Activated T-cell treated with anti-CD3 and anti-CD28 coated beads, Interleukin-2, amount 50 U/mL, for 4 hours (primary cell): ENCODE measurements around the gene SYNE3. TPM values are rescaled to one million over a fixed set of nuclear protein-coding genes. Genes with fewer than 3 reads are reported as not detected.

Experiments used
- ATAC-seq, 2 donors: fragments of 200-7000 bp; cut with Tn5 transposase; one replicate each; pipeline ENCODE4 v1.10.0; 2021
- DNase-seq: peaks from one replicate; pipeline ENCODE4 v3.0.0-alpha.2; 2020
- H3K27me3 Mint-ChIP-seq: one replicate; pipeline ENCODE4 v1.8.0; 2021; ENCODE audit warnings: low read depth, mixed read lengths
- H3K36me3 Mint-ChIP-seq: one replicate; pipeline ENCODE4 v1.8.0; 2022; ENCODE audit warnings: mixed read lengths; ENCODE audit not compliant: insufficient read depth
- H3K4me1 Mint-ChIP-seq: one replicate; pipeline ENCODE4 v1.8.0; 2021; ENCODE audit warnings: low read depth, mixed read lengths
- H3K4me3 Mint-ChIP-seq: one replicate; pipeline ENCODE4 v1.8.0; 2021; ENCODE audit warnings: mild to moderate bottlenecking, moderate library complexity, mixed read lengths
- H3K9me3 Mint-ChIP-seq: one replicate; pipeline ENCODE4 v1.8.0; 2021; ENCODE audit warnings: mixed read lengths
- total RNA-seq, 3 donors: library from RNA; stranded (reverse); gene quantifications; one replicate each; pipeline ENCODE4 v1.2.1, GENCODE V29; 2021

SYNE3 gene
- total RNA-seq, 3 donors from 2014 or later, result 11.5 to 15.0 (median 12.9) TPM

DNA sequence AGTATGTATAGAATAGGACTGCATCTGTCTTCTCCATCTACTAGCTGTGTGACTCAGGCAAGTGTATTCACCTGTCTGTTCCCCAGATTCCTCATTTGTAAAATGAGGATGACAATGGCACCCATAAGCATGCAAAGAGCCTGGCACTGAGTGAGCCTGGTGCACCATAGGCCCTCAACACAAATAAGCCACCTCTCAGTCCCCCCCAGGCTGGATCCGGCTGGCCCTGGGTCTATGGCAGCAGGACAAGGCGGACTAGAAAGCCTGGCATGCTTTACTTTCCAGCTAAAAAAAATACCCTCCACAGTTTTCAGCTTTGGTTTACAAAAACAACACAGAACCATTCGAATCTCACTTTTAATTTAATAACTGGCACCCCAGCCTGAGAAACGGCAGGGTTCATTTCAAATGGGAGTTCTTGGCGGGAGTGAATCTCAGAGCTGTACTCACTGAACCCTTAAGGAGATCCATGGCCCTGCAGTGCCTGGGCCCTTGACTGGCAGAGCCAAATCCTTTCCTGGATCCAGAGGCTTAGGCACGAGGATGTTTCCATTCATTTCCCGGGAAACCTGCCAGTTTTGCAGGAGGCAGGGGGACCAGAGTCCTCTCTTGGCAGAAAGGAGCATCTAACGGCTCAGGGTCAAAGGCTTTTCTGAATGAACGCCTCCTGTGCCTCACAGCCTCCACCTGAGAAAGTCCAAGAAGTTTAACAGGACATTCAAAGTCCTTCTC, 17.7 kb downstream of the SYNE3 start:
- Mint-ChIP-seq H3K9me3 (no peaks in the 10 kb centered on the region), H3K4me3 (no peak overlapping the region), H3K36me3 (peaks cover 14% of the 10 kb centered on the region), H3K27me3 (no peaks in the 10 kb centered on the region), H3K4me1 (peaks cover 71% of the 10 kb centered on the region)
- DNase-seq (no peak), ATAC-seq (no peak)

DNA sequence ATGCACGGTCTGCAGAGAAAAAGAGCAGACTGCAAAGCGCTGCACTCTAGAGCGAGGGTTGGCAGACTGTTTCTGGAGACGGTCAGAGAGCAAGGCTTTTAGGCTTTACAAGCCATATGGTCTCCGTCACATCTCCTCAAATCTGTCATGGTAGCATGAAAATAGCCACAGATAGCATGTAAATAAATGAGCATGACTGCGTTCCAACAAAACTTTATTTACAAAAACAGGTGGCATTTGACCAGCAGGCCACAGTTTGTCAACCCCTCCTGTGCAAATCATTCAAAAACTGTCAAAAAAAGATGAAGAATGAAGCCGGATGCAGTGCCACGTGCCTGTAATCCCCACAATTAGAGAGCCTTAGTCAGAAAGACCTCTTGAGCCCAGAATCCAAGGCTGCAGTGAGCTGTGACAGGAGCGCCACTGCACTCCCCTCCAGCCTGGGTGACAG, 18.9 kb downstream of the SYNE3 start:
- ATAC-seq (no peak), DNase-seq (no peak)
- peaks cover 14% of the 10 kb centered on the region for H3K36me3 Mint-ChIP-seq
- H3K9me3 Mint-ChIP-seq, result no peaks in the 10 kb centered on the region
- H3K27me3 Mint-ChIP-seq, result no peaks in the 10 kb centered on the region
- H3K4me3 Mint-ChIP-seq, result no peak overlapping the region
- peaks cover 62% of the 10 kb centered on the region for H3K4me1 Mint-ChIP-seq

DNA sequence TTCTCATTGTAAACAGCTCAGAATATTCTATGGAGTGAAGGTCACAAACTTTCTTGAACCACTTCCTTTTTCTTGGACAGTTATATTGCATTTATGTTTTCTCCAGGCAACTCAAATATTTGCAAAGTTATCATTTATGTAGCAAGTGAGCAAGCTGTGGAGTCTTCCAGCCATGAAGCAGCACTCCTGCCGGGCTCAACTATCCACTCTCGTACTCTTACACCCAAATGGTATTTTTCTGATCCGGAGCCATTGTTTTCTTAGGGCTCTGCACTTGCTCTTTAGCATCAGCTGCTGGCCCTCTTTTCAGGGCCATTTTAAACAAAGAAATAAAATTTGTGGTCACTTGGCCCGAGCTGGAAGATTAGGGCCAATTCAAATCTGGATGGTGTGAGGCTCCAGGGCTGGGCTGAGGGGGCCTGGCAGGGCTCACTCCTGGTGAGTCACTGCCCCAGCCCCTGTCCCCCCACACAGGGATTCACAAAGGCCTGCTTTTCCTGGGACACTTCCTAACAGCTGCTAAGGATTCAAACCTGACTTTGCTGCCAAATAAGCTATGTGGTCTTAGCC, 19.7 kb downstream of the SYNE3 start:
- peaks cover 5% of the 10 kb centered on the region for H3K9me3 Mint-ChIP-seq
- H3K4me3 Mint-ChIP-seq, result no peak overlapping the region
- no peak for DNase-seq
- H3K36me3 Mint-ChIP-seq, result peaks cover 19% of the 10 kb centered on the region
- peaks cover 58% of the 10 kb centered on the region for H3K4me1 Mint-ChIP-seq
- H3K27me3 Mint-ChIP-seq, result no peaks in the 10 kb centered on the region
- no peak for ATAC-seq

DNA sequence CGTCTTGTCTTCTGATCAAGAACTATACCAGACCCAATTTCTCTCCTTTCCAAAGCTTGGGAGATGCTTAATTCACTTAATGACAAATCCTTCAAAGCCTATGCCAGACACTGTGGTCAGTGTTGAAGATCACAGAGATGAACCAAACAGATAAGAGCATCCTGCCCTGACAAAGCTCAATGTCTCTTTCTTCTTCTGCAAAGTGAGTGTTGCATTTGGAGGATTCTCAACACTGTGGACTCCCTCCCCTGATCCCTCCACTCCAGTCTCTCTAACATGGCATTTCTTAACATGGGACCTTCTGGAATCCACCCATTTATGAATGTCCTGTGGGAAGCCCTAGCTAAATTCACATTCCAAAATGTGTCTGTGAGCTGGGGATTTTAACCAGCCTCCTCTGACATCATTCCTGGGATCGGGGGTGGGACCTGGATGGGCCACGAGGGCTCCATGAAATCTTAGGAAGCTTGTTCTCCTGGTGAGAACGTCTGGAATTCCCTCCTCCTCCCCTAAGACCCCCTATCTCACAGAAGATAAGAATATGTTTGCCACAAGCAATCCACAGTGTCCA, 20.3 kb downstream of the SYNE3 start:
- Mint-ChIP-seq H3K4me3 (no peak overlapping the region), H3K9me3 (peaks cover 6% of the 10 kb centered on the region), H3K27me3 (no peaks in the 10 kb centered on the region), H3K4me1 (peaks cover 57% of the 10 kb centered on the region), H3K36me3 (peaks cover 17% of the 10 kb centered on the region)
- no peak for DNase-seq
- peak; percentile 44 to 61 for ATAC-seq

DNA sequence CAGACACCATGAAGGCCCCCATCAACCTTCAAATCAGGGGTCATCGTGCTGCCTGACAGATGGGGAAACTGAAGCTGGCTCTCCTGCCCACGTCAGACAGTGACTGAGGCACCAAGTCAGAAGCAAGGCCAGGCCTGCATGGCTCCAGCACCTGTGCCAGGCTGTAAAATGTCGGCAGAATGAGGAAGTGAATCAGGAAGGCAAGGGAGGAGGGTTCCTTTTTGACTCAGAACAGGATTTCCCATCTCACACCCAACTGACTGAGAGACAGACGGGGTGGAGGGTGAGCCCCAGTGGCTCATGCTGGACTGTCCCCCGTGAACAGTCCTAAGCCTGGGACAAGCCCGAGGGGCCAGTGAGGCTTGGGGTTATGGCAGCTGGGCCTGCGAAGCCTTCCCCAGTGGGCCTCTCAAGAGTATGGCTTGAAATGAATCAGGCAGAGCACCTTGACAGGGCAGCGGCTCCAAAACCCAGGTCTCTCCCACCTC, 20.9 kb downstream of the SYNE3 start:
- DNase-seq, result no peak
- peaks cover 6% of the 10 kb centered on the region for H3K9me3 Mint-ChIP-seq
- peaks cover 58% of the 10 kb centered on the region for H3K4me1 Mint-ChIP-seq
- peaks cover 11% of the 10 kb centered on the region for H3K36me3 Mint-ChIP-seq
- H3K4me3 Mint-ChIP-seq, result no peak overlapping the region
- ATAC-seq, result peak; percentile 72 to 80
- H3K27me3 Mint-ChIP-seq, result no peaks in the 10 kb centered on the region

DNA sequence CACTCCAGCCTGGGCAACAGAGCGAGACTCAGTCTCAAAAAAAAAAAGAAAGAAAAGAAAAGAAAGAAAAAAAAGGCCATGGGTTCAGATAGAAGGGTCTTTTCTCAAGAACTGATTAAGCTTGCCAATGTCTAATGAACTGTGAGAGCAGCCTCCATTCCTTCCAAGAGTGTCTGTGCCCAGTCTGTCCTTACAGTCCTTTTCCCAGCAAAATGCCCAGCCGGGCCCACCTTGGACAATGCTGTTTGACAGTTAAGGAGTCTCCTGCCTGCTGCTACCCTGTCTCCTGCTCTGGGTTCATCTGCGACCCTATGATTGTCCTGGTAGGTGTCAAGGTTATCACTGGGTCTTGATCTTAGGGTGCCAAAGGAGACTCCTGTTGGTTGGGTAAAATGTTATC, 21.4 kb downstream of the SYNE3 start:
- Mint-ChIP-seq H3K9me3 (peaks cover 6% of the 10 kb centered on the region), H3K27me3 (no peaks in the 10 kb centered on the region), H3K4me1 (peaks cover 58% of the 10 kb centered on the region), H3K36me3 (peaks cover 10% of the 10 kb centered on the region), H3K4me3 (no peak overlapping the region)
- no peak for ATAC-seq
- no peak for DNase-seq

DNA sequence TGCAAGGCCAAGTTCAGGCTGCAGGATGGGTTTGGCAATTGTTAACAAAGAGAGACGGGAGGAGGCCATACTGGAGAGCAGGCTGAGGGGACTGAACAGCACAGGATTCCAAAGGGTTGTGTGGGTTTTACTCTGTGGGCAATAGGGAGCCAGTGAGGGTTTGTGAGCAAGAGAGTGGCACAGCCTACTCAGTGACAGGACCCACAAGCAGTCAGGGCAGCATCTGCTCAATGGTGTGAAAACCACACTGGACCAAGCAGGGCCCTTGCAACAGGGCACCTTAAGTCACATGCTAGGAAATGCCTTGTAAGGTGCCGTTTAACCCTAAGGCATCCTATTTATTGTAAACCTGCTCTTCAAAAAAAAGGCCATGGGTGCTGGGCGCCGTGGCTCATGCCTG, 22.0 kb downstream of the SYNE3 start:
- Mint-ChIP-seq H3K9me3 (peaks cover 6% of the 10 kb centered on the region), H3K4me3 (no peak overlapping the region), H3K27me3 (no peaks in the 10 kb centered on the region), H3K4me1 (peaks cover 56% of the 10 kb centered on the region), H3K36me3 (peaks cover 10% of the 10 kb centered on the region)
- no peak for DNase-seq
- ATAC-seq, result no peak

DNA sequence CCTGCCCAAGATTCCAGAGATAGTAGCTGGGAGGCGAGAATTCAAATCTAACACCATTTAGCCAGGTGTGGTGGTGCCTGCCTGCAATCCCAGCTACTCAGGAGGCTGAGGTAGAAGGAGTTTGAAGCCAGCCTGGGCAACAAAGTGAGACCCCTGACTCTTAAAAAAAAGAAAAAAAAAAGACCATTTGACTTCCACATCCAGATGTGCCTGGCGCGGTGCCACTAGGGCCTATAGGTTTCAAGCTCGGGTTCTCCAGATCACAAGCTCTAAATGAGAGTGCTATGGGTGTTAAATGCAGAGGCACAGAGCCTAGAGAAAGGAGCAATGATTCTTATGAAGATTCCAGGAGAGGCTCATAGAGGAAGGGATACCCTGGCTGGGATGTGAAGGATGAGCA, 22.5 kb downstream of the SYNE3 start:
- no peaks in the 10 kb centered on the region for H3K27me3 Mint-ChIP-seq
- H3K4me3 Mint-ChIP-seq, result no peak overlapping the region
- H3K36me3 Mint-ChIP-seq, result peaks cover 8% of the 10 kb centered on the region
- DNase-seq (no peak), ATAC-seq (no peak)
- peaks cover 53% of the 10 kb centered on the region for H3K4me1 Mint-ChIP-seq
- H3K9me3 Mint-ChIP-seq, result peaks cover 6% of the 10 kb centered on the region

DNA sequence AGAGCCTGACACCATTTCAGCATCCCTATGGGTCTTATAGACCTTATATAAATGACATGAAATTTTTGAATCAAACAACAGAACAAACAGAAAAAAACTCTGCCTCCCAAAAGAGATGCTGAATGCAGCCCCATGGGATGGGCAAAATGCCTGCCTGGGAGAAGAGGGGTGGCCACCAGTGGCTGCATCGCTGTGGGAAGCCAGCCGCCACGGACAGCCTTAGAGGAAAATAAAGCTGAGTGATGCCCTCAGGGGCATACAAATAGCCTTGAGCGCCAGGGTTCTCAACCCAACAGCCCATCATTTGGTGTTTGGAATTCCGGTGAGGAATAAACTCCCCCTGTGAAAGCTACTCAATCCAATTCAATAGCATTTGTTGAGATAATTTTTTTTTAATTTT, 22.9 kb downstream of the SYNE3 start:
- ATAC-seq (no peak), DNase-seq (no peak)
- Mint-ChIP-seq H3K4me3 (no peak overlapping the region), H3K36me3 (peaks cover 8% of the 10 kb centered on the region), H3K4me1 (peaks cover 53% of the 10 kb centered on the region), H3K27me3 (no peaks in the 10 kb centered on the region), H3K9me3 (peaks cover 6% of the 10 kb centered on the region)

DNA sequence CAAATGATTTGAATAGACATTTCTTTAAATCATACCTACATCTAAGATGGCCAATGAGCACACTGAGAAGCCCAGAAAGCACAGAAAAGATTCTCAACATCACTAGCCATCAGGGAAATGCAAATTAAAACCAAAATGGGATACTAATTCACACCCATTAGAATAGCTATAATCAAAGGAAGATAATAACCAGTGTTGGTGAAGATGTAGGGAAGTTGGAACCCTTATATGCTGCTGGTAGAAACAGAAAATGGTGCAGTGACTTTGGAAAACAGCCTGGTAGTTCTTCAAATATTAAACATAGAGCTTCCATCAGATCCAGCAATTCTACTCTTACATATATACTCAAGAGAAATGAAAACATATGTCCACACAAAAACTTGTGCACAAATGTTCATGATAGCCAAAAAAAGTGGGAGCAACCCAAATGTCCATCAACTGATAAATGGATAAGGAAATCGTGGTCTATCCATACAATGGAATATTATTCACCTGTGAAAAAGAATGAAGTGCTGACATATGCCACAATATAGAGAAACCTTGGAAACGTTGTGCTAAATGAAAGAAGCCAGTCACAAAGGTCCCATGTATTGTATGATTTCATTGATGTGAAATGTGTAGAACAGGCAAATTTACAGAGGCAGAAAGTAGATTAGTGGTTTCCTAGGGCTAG, 24.4 kb downstream of the SYNE3 start:
- ATAC-seq (no peak), DNase-seq (no peak)
- Mint-ChIP-seq H3K9me3 (peaks cover 6% of the 10 kb centered on the region), H3K4me1 (peaks cover 49% of the 10 kb centered on the region), H3K36me3 (peaks cover 8% of the 10 kb centered on the region), H3K27me3 (no peaks in the 10 kb centered on the region), H3K4me3 (no peak overlapping the region)

DNA sequence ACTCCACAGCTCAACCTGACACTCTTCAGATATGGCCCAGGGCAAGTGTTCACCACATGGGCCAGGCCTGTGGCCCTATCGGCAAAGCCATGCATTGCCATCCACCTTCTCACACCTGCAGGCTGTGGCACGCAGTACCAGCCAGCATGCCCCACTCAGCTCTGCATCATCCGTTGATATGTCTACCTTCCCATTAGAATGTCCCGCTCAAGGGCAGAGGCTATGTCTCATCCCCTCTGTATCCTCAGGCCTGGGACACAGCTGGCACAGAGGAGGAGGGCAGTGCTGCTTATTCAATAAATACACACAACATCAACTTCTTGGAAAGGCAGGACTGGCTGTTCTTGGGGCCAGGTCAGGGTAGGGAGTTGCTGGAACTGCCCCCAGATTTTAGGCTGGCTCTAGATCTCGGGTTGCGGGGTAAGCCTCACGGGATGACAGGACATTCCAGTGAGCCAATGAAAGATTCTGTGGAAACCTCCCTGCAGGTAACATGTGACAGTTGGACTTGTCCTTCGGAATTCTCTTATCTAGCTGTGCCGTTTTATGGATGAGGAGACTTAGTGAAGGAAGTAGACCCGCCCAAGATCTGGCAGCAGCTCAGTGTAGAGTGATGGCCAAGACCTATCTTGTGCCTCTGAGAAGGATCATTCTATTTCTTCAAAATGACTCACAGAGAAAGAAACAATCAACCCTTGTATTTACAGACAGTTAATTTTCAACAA, 25.6 kb downstream of the SYNE3 start:
- peaks cover 45% of the 10 kb centered on the region for H3K4me1 Mint-ChIP-seq

DNA sequence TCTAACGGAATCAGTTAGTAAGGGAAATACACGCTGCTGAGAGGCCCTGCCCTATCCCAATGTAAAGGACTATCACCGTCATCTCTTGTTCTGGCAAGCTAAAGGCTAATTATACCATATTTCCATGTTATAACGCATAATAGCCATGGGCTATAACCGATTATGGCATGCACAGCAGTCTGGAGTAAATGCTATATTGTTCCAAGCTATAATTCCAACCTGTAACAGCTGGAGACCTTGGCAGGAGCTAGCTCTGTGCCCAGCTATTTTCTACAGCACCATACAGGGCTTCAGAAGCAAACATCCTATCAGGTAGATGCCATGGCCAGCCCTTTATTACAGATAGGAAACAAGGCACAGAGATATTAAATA, 26.3 kb downstream of the SYNE3 start:
- DNase-seq (no peak), ATAC-seq (no peak)
- Mint-ChIP-seq H3K9me3 (peaks cover 6% of the 10 kb centered on the region), H3K36me3 (peaks cover 8% of the 10 kb centered on the region), H3K27me3 (no peaks in the 10 kb centered on the region), H3K4me3 (no peak overlapping the region), H3K4me1 (peaks cover 42% of the 10 kb centered on the region)

More for the DNA sequence above, 25.6 kb downstream of the SYNE3 start:
- H3K36me3 Mint-ChIP-seq, result peaks cover 8% of the 10 kb centered on the region
- ATAC-seq (no peak), DNase-seq (no peak)
- no peaks in the 10 kb centered on the region for H3K27me3 Mint-ChIP-seq
- H3K4me3 Mint-ChIP-seq, result no peak overlapping the region
- peaks cover 6% of the 10 kb centered on the region for H3K9me3 Mint-ChIP-seq

DNA sequence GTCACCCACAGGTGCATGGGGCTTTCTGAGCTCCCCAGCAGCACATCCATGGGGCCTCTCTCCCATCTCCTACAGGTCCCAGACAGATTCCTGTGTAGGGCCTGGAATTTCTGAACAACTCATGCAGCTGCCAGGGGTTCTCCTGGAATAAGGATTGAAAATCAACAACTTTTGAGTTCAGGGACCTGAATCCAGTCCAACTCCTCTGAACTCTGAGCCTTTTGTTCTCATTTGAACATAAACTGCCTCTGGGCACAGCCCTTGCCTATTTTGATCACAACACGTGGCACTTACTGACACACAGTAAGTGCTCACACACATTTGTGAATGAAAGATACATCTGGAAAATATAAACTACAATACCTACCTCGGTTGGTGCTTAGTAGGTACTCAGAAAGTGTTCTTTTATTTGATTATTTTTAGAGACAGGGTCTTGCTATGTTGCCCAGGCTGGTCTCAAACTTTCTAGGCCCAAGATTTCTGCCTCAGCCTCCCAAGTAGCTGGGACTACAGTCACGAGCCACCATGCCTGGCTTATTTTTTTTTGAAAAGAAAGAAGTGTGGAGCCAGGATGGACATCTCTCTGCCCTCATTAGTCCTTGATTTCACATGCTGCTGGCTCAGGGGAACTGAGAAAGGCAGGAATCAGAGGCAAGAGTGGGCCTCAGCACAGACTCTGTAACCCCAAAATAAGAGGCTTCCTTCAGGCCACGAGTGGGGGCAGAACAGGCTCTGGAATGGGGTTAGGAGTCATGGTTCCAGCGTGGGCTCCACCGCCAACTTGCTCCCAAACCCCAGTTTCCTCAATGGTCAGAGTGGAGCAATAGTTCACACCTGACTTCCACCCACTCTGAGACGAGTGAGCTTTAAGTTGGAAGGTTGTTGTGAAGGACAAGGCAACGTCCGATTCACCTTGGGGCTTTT, 27.0 kb downstream of the SYNE3 start:
- H3K36me3 Mint-ChIP-seq, result peaks cover 8% of the 10 kb centered on the region
- ATAC-seq, result no peak
- no peak for DNase-seq
- H3K27me3 Mint-ChIP-seq, result no peaks in the 10 kb centered on the region
- peaks cover 38% of the 10 kb centered on the region for H3K4me1 Mint-ChIP-seq
- no peak overlapping the region for H3K4me3 Mint-ChIP-seq
- H3K9me3 Mint-ChIP-seq, result peaks cover 6% of the 10 kb centered on the region
